Osteocyte (in vitro differentiated cells): Measurements from ENCODE around the gene LARP4B. TPM values are rescaled to one million over a fixed set of nuclear protein-coding genes. Genes with fewer than 3 reads are reported as not detected.

Experiments
- DNase-seq: peaks from one replicate; pipeline ENCODE4 v3.0.0; 2021; ENCODE audit warnings: mixed read lengths; ENCODE audit not compliant: unreplicated experiment; ENCODE audit errors: extremely low spot score
- H3K27ac Mint-ChIP-seq: one replicate; pipeline ENCODE4 v1.8.0; 2021; ENCODE audit warnings: mild to moderate bottlenecking, mixed read lengths; ENCODE audit not compliant: unreplicated experiment
- H3K27me3 Mint-ChIP-seq: one replicate; pipeline ENCODE4 v1.8.0; 2021; ENCODE audit warnings: mixed read lengths; ENCODE audit not compliant: unreplicated experiment
- H3K36me3 Mint-ChIP-seq: one replicate; pipeline ENCODE4 v1.8.0; 2021; ENCODE audit warnings: mixed read lengths; ENCODE audit not compliant: unreplicated experiment
- H3K4me1 Mint-ChIP-seq: one replicate; pipeline ENCODE4 v1.8.0; 2021; ENCODE audit warnings: mixed read lengths; ENCODE audit not compliant: unreplicated experiment
- H3K4me3 Mint-ChIP-seq: one replicate; pipeline ENCODE4 v1.8.0; 2021; ENCODE audit warnings: mild to moderate bottlenecking, moderate library complexity, mixed read lengths; ENCODE audit not compliant: unreplicated experiment
- H3K9me3 Mint-ChIP-seq: one replicate; pipeline ENCODE4 v1.8.0; 2021; ENCODE audit warnings: mixed read lengths; ENCODE audit not compliant: unreplicated experiment
- CTCF ChIP-seq: fragments of 200-600 bp; sonication (generic); IDR thresholded peaks from 2 replicates; pipeline ENCODE4 v1.5.0; 2021; ENCODE audit warnings: antibody characterized with exemption, mild to moderate bottlenecking, moderate library complexity
- total RNA-seq: library from RNA; stranded (reverse); gene quantifications from 2 replicates; pipeline ENCODE4 v1.2.1, GENCODE V29; 2021

The LARP4B gene
- total RNA-seq, 1 donor from 2014 or later: 79.6 TPM

GRCh38 chr10:843703-844102 lies 87.8 kb downstream of the LARP4B start:
- no peaks in the 10 kb centered on the region for H3K27me3 Mint-ChIP-seq
- H3K4me3 Mint-ChIP-seq: no peak overlapping the region
- no peak for DNase-seq
- H3K9me3 Mint-ChIP-seq: no peaks in the 10 kb centered on the region
- H3K4me1 Mint-ChIP-seq: peaks cover 47% of the 10 kb centered on the region
- peak overlapping the region; percentile 85 for H3K27ac Mint-ChIP-seq
- peaks cover 31% of the 10 kb centered on the region for H3K36me3 Mint-ChIP-seq
- TF ChIP-seq CTCF: peak; percentile 17

GRCh38 chr10:842795-843194 lies 88.7 kb downstream of the LARP4B start:
- Mint-ChIP-seq H3K36me3 (peaks cover 32% of the 10 kb centered on the region), H3K4me3 (no peak overlapping the region), H3K4me1 (peaks cover 38% of the 10 kb centered on the region), H3K27me3 (no peaks in the 10 kb centered on the region), H3K9me3 (no peaks in the 10 kb centered on the region), H3K27ac (no peak overlapping the region)
- DNase-seq: no peak
- TF ChIP-seq CTCF: no peak

- H3K27me3 Mint-ChIP-seq: no peaks in the 10 kb centered on the region
- no peak overlapping the region for H3K4me3 Mint-ChIP-seq
- H3K36me3 Mint-ChIP-seq: peaks cover 29% of the 10 kb centered on the region
- no peak for DNase-seq
- H3K9me3 Mint-ChIP-seq: no peaks in the 10 kb centered on the region
- TF ChIP-seq CTCF: no peak
- no peak overlapping the region for H3K27ac Mint-ChIP-seq
- H3K4me1 Mint-ChIP-seq: peaks cover 33% of the 10 kb centered on the region
These were observed 90.0 kb downstream of the LARP4B start for GRCh38 chr10:841535-841934.

GRCh38 chr10:839550-840205 lies 91.8 kb downstream of the LARP4B start:
- Mint-ChIP-seq H3K36me3 (peaks cover 33% of the 10 kb centered on the region), H3K27me3 (no peaks in the 10 kb centered on the region), H3K9me3 (no peaks in the 10 kb centered on the region), H3K4me3 (no peak overlapping the region), H3K4me1 (peaks cover 15% of the 10 kb centered on the region), H3K27ac (no peak overlapping the region)
- no peak for DNase-seq
- TF ChIP-seq CTCF: no peak

- Mint-ChIP-seq H3K27ac (no peak overlapping the region), H3K27me3 (no peaks in the 10 kb centered on the region), H3K9me3 (peaks cover 3% of the 10 kb centered on the region), H3K4me1 (no peaks in the 10 kb centered on the region), H3K36me3 (peaks cover 47% of the 10 kb centered on the region), H3K4me3 (no peak overlapping the region)
- no peak for TF ChIP-seq CTCF
- DNase-seq: no peak
These were observed 94.7 kb downstream of the LARP4B start for GRCh38 chr10:836782-837181.
